OCI-LY3 (cell line): ENCODE results near the gene PIGT.

ENCODE experiments used
- H2AFZ ChIP-seq: fragments of 200-600, 300-600 bp; shearing (Covaris generic); 2 replicates; pipeline ENCODE4 v1.6.0; 2014; ENCODE audit warnings: antibody characterized with exemption, low read depth, low read length
- H3K27ac ChIP-seq: fragments of 200-600, 300-600 bp; sonication (generic); 2 replicates; pipeline ENCODE4 v1.5.1; 2014; ENCODE audit warnings: mild to moderate bottlenecking, low read length, moderate library complexity, mixed read lengths
- H3K27me3 ChIP-seq: fragments of 200-600, 300-600 bp; sonication (generic); 2 replicates; pipeline ENCODE4 v1.6.1; 2014; ENCODE audit warnings: low read depth, low read length, mixed read lengths
- H3K36me3 ChIP-seq: fragments of 200-600, 300-600 bp; sonication (generic); replicated peaks from 2 replicates; pipeline ENCODE3; 2014; ENCODE audit warnings: low read depth, low read length, mixed read lengths
- H3K4me1 ChIP-seq: fragments of 300-600, 200-600 bp; sonication (generic); 2 replicates; pipeline ENCODE4 v1.6.1; 2014; ENCODE audit warnings: low read length, mixed read lengths
- H3K4me2 ChIP-seq: fragments of 200-600, 300-600 bp; sonication (generic); 2 replicates; pipeline ENCODE4 v1.6.1; 2014; ENCODE audit warnings: low read length, mixed read lengths
- H3K4me3 ChIP-seq: fragments of 300-600, 200-600 bp; sonication (generic); 2 replicates; pipeline ENCODE4 v1.5.1; 2014; ENCODE audit warnings: antibody characterized with exemption, mild to moderate bottlenecking, low read length, moderate library complexity
- H3K79me2 ChIP-seq: fragments of 300-600, 200-600 bp; shearing (Covaris generic); 2 replicates; pipeline ENCODE4 v1.6.1; 2014; ENCODE audit warnings: mild to moderate bottlenecking, low read length, mixed read lengths
- H3K9ac ChIP-seq: fragments of 300-600, 200-600 bp; shearing (Covaris generic); 2 replicates; pipeline ENCODE4 v1.6.0; 2014; ENCODE audit warnings: mild to moderate bottlenecking, low read length, moderate library complexity
- H3K9me3 ChIP-seq: fragments of 200-600, 300-600 bp; shearing (Covaris generic); 2 replicates; pipeline ENCODE4 v1.6.1; 2014; ENCODE audit warnings: low read length, mixed read lengths; ENCODE audit not compliant: insufficient read depth
- H4K20me1 ChIP-seq: fragments of 200-600, 300-600 bp; sonication (generic); 2 replicates; pipeline ENCODE4 v1.6.1; 2016; ENCODE audit warnings: low read length, mixed read lengths; ENCODE audit not compliant: insufficient read depth
- EZH2phosphoT487 ChIP-seq: fragments of 200-600 bp; shearing (Covaris generic); IDR thresholded peaks from 2 replicates; pipeline ENCODE4 v1.6.1; 2018; ENCODE audit warnings: antibody characterized with exemption, mixed run types, low read depth
- TF ChIP-seq, protein P1 (sequence below): fragments of 200-600, 300-600 bp; sonication (generic); IDR thresholded peaks from 2 replicates; pipeline ENCODE4 v1.5.1; 2014; ENCODE audit warnings: antibody characterized with exemption, low read length, low read depth

Gene PIGT

GRCh38 chr20:45415822-45416637 lies at the start of gene PIGT:
Gene PIGT (plus strand): TSS chr20:45416141. CDS start chr20:45416157, 16 bp downstream.
- Histone ChIP-seq H3K27me3 (no peaks in the 10 kb centered on the region), H3K4me1 (peaks cover 17% of the 10 kb centered on the region), H3K36me3 (peaks cover 22% of the 10 kb centered on the region), H3K4me2 (peak within 1 kb of the TSS; percentile 84), H3K79me2 (peaks cover 27% of the 10 kb centered on the region), H3K27ac (peak within 1 kb of the TSS; percentile 40), H4K20me1 (no peaks in the 10 kb centered on the region), H3K9ac (peak within 1 kb of the TSS; percentile 81), H3K4me3 (peak within 1 kb of the TSS; percentile 84), H2AFZ (peak within 1 kb of the TSS; percentile 85), H3K9me3 (no peaks in the 10 kb centered on the region)
- TF ChIP-seq, protein P1, sequence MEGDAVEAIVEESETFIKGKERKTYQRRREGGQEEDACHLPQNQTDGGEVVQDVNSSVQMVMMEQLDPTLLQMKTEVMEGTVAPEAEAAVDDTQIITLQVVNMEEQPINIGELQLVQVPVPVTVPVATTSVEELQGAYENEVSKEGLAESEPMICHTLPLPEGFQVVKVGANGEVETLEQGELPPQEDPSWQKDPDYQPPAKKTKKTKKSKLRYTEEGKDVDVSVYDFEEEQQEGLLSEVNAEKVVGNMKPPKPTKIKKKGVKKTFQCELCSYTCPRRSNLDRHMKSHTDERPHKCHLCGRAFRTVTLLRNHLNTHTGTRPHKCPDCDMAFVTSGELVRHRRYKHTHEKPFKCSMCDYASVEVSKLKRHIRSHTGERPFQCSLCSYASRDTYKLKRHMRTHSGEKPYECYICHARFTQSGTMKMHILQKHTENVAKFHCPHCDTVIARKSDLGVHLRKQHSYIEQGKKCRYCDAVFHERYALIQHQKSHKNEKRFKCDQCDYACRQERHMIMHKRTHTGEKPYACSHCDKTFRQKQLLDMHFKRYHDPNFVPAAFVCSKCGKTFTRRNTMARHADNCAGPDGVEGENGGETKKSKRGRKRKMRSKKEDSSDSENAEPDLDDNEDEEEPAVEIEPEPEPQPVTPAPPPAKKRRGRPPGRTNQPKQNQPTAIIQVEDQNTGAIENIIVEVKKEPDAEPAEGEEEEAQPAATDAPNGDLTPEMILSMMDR = no peak
- no peak for TF ChIP-seq EZH2phosphoT487

GRCh38 chr20:45366192-45366591 lies 49.7 kb upstream of the PIGT start:
- H3K4me2 ChIP-seq = no peak overlapping the region
- peaks cover 45% of the 10 kb centered on the region for H3K79me2 ChIP-seq
- no peak overlapping the region for H3K4me3 ChIP-seq
- H2AFZ ChIP-seq = no peak overlapping the region
- no peak overlapping the region for H3K27ac ChIP-seq
- H3K36me3 ChIP-seq = peaks cover 46% of the 10 kb centered on the region
- H4K20me1 ChIP-seq = peaks cover 51% of the 10 kb centered on the region
- H3K27me3 ChIP-seq = peaks cover 32% of the 10 kb centered on the region
- H3K9me3 ChIP-seq = no peaks in the 10 kb centered on the region
- H3K9ac ChIP-seq = no peak overlapping the region
- H3K4me1 ChIP-seq = peaks cover 70% of the 10 kb centered on the region
- TF ChIP-seq, protein P1 = no peak
- TF ChIP-seq EZH2phosphoT487 = no peak

GRCh38 chr20:45366631-45367030 lies 49.3 kb upstream of the PIGT start:
- Histone ChIP-seq H3K9me3 (no peaks in the 10 kb centered on the region), H3K36me3 (peaks cover 50% of the 10 kb centered on the region), H3K4me3 (no peak overlapping the region), H3K4me1 (peaks cover 68% of the 10 kb centered on the region), H3K27me3 (peaks cover 35% of the 10 kb centered on the region), H3K27ac (no peak overlapping the region), H3K4me2 (no peak overlapping the region), H3K9ac (no peak overlapping the region), H4K20me1 (peaks cover 54% of the 10 kb centered on the region), H3K79me2 (peaks cover 45% of the 10 kb centered on the region), H2AFZ (no peak overlapping the region)
- TF ChIP-seq, protein P1 = no peak
- no peak for TF ChIP-seq EZH2phosphoT487

DNA sequence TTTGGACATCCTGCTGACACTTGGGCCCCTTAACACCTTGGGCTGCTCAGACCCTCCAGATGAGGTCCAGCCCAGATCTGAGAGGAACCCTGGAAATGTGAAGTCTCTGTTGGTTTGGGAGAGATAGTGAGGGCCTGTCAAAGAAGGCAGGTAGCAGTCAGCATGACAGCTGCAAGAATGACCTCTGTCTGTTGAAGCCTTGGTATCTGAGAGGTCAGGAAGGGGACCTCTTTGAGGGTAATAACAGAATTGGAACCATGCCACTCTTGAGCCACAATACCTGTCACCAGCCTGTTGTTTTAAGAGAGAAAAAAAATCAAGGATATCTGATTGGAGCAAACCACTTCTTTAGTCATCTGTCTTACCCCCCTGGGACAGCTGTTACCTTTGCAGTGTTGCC lies 48.8 kb upstream of the PIGT start:
- H3K27ac ChIP-seq = peak overlapping the region; percentile 91
- H3K9me3 ChIP-seq = no peaks in the 10 kb centered on the region
- no peak overlapping the region; the same call in 1 of the 2 replicates for H3K9ac ChIP-seq
- H3K36me3 ChIP-seq = peaks cover 50% of the 10 kb centered on the region
- TF ChIP-seq, protein P1 = no peak
- TF ChIP-seq EZH2phosphoT487 = no peak
- H4K20me1 ChIP-seq = peaks cover 54% of the 10 kb centered on the region
- peak overlapping the region; percentile 70 for H3K4me2 ChIP-seq
- H3K27me3 ChIP-seq = peaks cover 35% of the 10 kb centered on the region
- H3K4me3 ChIP-seq = no peak overlapping the region; the same call in 1 of the 2 replicates
- H3K4me1 ChIP-seq = peaks cover 63% of the 10 kb centered on the region
- no peak overlapping the region for H2AFZ ChIP-seq
- peaks cover 45% of the 10 kb centered on the region for H3K79me2 ChIP-seq
